H7 (cell line): ENCODE measurements around the gene FAIM. TPM values are rescaled to one million over a fixed set of nuclear protein-coding genes. Genes with fewer than 3 reads are reported as not detected.

Experiments
- DNase-seq: peaks from one replicate; pipeline ENCODE4 v3.0.0; 2012
- H3K27me3 ChIP-seq: 2 replicates; pipeline ENCODE4 v1.6.0; 2011; ENCODE audit warnings: mild to moderate bottlenecking, low read length; ENCODE audit not compliant: control insufficient read depth, insufficient read depth
- H3K36me3 ChIP-seq: replicated peaks from 2 replicates; pipeline ENCODE4 v1.5.1; 2011; ENCODE audit warnings: low read length; ENCODE audit not compliant: control insufficient read depth, insufficient read depth
- H3K4me3 ChIP-seq: 2 replicates; pipeline ENCODE4 v1.5.1; 2011; ENCODE audit warnings: low read depth, mild to moderate bottlenecking, control low read depth, low read length, moderate library complexity; ENCODE audit not compliant: insufficient read depth
- total RNA-seq: library from RNA; depleted of rRNA; stranded (reverse); fragments of >200 nt; shearing (Covaris generic); gene quantifications from 2 replicates; pipeline ENCODE4 v1.2.3, GENCODE V29; 2014

FAIM gene
- total RNA-seq, 1 experiment from 2014 or later: 6.2 TPM

DNA sequence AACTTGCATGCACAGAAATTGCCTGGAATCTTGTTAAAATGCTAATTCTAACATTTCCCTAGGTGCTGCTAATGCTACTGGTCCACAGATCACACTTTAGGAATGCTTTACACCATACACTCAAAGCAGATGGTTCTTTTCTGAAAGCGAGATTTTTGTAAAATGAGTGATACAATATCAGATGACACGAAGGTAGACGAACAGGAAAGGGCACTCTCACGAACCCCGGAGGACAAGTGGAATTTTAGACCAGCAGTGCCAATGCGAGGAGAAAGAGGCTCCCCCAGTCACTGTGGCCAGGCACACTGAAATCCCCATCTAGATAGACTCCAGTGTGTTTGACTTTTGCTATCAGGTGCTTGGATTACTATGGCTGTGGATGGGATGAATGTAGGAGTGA lies 21.0 kb downstream of the FAIM start:
- no peaks in the 10 kb centered on the region for H3K36me3 ChIP-seq
- H3K4me3 ChIP-seq: no peak overlapping the region
- no peak for DNase-seq
- H3K27me3 ChIP-seq: no peaks in the 10 kb centered on the region

DNA sequence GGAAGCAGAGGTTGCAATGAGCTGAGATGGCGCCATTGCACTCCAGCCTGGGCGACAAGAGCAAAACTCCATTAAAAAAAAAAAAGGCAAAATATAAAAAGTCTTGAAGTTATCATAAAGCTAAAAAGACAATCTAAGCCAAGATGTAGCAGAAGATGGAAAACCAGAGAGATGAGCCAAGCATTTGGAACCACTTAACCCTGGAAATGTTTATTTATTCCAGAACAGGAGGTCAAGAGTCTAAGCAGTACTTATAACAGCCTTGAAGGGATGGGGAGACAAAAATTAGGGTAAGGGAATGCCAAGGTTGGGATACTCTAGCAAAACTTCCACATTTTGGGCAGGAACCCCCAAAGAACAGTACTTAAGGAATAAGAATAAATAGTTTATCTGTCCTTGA lies 30.1 kb downstream of the FAIM start:
- no peak overlapping the region for H3K4me3 ChIP-seq
- no peaks in the 10 kb centered on the region for H3K27me3 ChIP-seq
- no peaks in the 10 kb centered on the region for H3K36me3 ChIP-seq
- no peak for DNase-seq

GRCh38 chr3:138640537-138640936 lies 32.0 kb downstream of the FAIM start:
- no peaks in the 10 kb centered on the region for H3K27me3 ChIP-seq
- H3K4me3 ChIP-seq: no peak overlapping the region
- no peaks in the 10 kb centered on the region for H3K36me3 ChIP-seq
- no peak for DNase-seq

DNA sequence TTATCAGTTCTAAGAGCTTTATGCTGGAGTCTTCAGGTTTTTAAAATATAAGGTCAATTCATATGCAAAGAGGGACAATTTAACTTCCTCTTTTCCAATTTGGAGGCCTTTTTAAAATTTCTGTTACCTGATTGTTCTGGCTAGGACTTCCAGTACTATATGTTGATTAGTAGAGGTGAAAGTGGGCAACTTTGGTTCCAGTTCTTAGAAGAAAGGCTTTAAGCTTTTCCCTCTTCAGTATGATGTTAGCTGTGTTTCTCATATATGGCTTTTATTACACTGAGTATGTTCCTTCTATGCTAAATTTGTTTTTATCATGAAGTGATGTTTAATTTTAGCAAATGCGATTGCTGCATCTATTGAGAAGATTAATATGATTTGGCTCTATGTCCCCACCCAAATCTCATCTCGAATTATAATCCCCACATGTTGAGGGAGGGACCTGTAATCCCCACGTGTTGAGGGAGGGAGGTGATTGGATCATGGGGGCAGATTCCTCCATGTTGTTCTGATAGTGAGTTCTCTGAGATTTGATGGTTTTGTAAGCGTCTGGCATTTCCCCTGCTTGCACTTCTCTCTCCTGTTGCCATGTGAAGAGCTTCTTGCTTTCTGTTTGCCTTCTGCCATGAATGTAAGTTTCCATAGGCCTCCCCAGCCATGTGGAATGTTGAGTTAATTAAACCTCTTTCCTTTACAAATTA lies 33.8 kb downstream of the FAIM start:
- Histone ChIP-seq H3K4me3 (no peak overlapping the region), H3K36me3 (no peaks in the 10 kb centered on the region), H3K27me3 (no peaks in the 10 kb centered on the region)
- DNase-seq: no peak

DNA sequence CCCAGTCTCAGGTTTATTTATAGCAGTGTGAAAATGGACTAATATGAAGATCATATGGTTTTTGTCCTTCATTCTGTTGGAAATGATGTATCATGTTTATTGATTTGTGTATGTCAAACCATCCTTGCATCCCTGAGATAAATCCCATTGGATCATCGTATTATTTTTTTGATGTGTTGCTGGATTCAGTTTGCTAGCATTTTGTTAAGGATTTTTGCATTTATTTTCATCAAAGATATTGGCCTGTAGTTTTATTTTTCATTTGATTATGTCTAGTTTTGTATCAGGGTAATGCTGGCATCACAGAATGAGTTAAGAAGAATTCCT lies 34.3 kb downstream of the FAIM start:
- Histone ChIP-seq H3K4me3 (no peak overlapping the region), H3K36me3 (no peaks in the 10 kb centered on the region), H3K27me3 (no peaks in the 10 kb centered on the region)
- DNase-seq: no peak

DNA sequence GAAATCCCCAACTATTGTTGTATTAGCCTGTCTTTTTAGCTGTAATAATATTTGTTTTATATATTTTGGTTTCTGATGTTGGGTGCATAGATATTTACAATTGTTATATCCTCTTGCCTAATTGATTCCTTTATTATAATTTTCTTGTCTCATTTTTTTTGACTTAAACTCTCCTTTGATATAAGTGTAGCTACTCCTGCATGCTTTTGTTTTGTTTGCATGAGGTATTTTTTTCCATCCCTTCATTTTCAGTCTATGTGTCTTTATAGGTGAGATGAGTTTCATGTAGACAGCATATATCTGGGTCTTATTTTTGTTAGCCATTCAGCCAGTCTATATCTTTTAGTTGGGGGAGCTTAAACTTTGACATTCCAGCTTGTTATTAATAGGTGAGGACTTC lies 37.4 kb downstream of the FAIM start:
- H3K36me3 ChIP-seq: peaks cover 12% of the 10 kb centered on the region
- H3K27me3 ChIP-seq: no peaks in the 10 kb centered on the region
- no peak overlapping the region for H3K4me3 ChIP-seq
- DNase-seq: no peak

- Histone ChIP-seq H3K36me3 (peaks cover 12% of the 10 kb centered on the region), H3K4me3 (no peak overlapping the region)
- DNase-seq: no peak
Observed at GRCh38 chr3:138646513-138646912, 37.9 kb downstream of the FAIM start.

GRCh38 chr3:138649134-138649533 lies 40.6 kb downstream of the FAIM start:
- H3K27me3 ChIP-seq: no peaks in the 10 kb centered on the region
- no peak overlapping the region for H3K4me3 ChIP-seq

More at GRCh38 chr3:138646513-138646912, 37.9 kb downstream of the FAIM start:
- H3K27me3 ChIP-seq: no peaks in the 10 kb centered on the region

DNA sequence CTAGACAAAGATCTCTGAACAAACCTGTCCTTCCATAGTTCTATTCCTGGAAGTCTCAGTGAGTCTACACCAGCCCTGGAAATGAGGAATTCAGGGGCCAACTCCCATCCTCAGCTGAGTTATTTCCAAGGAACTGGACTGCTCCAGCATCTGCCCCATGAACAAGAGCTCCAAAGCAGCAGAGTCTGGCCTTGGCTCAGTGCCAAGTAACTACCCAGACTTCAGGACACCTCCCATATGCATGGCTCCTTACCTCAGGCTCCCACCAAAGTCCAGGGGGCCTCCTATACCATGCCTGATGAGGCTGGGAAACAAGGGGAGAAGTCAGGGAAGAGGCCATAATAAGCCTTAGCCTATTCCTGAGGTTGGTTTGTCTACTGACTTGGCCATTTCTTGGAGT lies 45.0 kb downstream of the FAIM start:
- Histone ChIP-seq H3K4me3 (no peak overlapping the region), H3K36me3 (peaks cover 18% of the 10 kb centered on the region), H3K27me3 (no peaks in the 10 kb centered on the region)
- DNase-seq: no peak

More at GRCh38 chr3:138649134-138649533, 40.6 kb downstream of the FAIM start:
- peaks cover 15% of the 10 kb centered on the region for H3K36me3 ChIP-seq
- DNase-seq: no peak

DNA sequence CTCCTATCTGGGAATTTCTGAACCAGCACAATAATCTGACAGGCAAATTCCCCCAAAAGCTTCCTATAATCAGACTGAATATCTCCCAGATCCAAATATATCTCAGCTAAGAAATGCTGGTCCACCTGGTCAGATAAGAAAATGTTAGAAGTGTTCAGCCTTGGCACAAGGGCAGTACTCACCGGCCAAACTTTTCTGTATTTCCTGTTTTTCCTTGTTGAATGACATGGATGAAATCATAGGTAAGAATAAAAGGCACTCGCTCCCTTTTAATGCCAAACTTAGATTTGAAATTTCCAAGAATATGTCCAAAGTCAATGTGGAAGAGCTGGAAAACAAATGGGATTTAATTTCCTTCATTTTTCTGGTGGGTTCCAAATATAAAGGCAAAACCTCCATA lies 48.9 kb downstream of the FAIM start:
- H3K36me3 ChIP-seq: peaks cover 7% of the 10 kb centered on the region

GRCh38 chr3:138668107-138668506 lies 59.5 kb downstream of the FAIM start:
- DNase-seq: no peak
- peaks cover 9% of the 10 kb centered on the region for H3K36me3 ChIP-seq
- no peak overlapping the region for H3K4me3 ChIP-seq
- H3K27me3 ChIP-seq: no peaks in the 10 kb centered on the region

More for the DNA sequence above, 48.9 kb downstream of the FAIM start:
- no peak for DNase-seq
- no peaks in the 10 kb centered on the region for H3K27me3 ChIP-seq
- H3K4me3 ChIP-seq: no peak overlapping the region

DNA sequence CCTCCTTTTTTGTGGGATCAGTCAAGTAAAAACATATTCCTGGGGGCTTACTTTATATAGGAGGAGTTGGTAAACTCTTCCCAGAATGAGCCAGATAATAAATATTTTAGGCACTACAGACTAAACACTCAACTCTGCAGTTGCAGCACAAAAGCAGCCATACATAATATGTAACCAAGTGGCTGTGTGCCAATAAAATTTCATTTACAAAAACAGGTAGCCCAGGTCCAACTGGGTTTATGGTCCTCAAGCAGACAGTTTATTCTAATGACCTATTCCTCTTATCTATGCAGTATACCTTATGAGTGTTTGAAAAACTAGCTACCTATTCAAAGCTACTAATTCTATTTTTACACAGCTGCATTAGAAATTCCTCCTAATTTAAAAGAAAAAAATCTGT lies 61.8 kb downstream of the FAIM start:
- Histone ChIP-seq H3K27me3 (no peaks in the 10 kb centered on the region), H3K36me3 (peaks cover 2% of the 10 kb centered on the region; the same call in 1 of the 2 replicates), H3K4me3 (no peak overlapping the region)
- no peak for DNase-seq

DNA sequence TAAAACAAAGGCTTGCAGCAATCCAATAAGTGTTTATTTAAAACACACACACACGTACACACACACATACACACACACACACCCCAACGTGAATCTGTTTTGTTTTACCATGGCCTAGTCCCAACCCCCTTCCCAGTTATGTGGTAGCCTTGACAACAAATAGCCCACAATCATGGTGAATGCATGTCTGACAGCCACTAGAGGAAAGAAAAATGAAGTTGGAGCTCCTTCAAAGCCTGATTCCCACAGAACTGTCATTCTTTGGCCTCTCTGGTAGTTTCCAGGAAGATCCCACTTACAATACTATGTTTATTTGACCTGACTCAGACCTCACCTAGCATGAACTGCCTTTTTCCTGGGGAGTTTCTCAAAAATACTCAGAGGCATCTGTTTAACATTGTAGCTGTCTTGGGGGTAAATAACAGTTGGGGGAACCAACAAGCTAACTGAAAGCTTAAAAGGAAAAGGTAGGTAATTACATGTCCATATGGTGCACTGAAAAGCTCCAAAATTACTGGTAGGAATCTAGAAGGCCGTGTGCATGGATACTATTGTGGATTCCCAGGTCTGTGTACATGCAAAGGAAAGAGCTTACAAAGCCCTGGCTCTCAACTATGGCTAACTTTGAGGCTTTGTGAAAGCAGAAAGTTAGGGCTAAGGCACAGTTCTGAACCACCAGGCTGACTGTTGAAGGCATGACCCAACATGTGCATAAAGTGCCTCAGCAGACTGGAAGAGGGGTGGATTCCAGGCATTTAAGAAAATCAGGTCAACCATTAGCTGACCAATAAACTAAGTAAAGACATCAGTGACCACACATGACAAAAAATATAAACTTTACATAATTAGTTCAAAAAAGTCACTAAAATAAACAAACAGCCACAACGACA lies 65.3 kb downstream of the FAIM start:
- DNase-seq: no peak
- no peak overlapping the region for H3K4me3 ChIP-seq
- H3K36me3 ChIP-seq: peaks cover 1% of the 10 kb centered on the region; the same call in 1 of the 2 replicates
- no peaks in the 10 kb centered on the region for H3K27me3 ChIP-seq

- H3K27me3 ChIP-seq: no peaks in the 10 kb centered on the region
- DNase-seq: no peak
- peaks cover 1% of the 10 kb centered on the region; the same call in 1 of the 2 replicates for H3K36me3 ChIP-seq
- no peak overlapping the region for H3K4me3 ChIP-seq
Observed at GRCh38 chr3:138675393-138675792, 66.8 kb downstream of the FAIM start.

- H3K36me3 ChIP-seq: peaks cover 1% of the 10 kb centered on the region; the same call in 1 of the 2 replicates
- H3K4me3 ChIP-seq: no peak overlapping the region
- no peak for DNase-seq
- no peaks in the 10 kb centered on the region for H3K27me3 ChIP-seq
Observed at GRCh38 chr3:138678086-138678485, 69.5 kb downstream of the FAIM start.
